Spleen (tissue), 11 donors: ENCODE data around the gene POLR3C. TPM values are rescaled to one million over a fixed set of nuclear protein-coding genes. Genes with fewer than 3 reads are reported as not detected.
"Not testable (repeated sequence)": the region's sequence is repeated elsewhere in the genome, so short reads cannot be mapped to it uniquely, and the experiment has no call there.

ENCODE experiments used
- DNase-seq: peaks from one replicate; pipeline ENCODE4 v3.0.0-alpha.2; 2020
- H3K27ac ChIP-seq, 8 donors: fragments of 200-600 bp; sonication (generic) in 7 of 8; 1 replicate in 4 of 8; 2 replicates in 4 of 8; pipeline versions ENCODE4 v1.5.0 to v1.8.0; 2016 to 2021; ENCODE audit warnings: inconsistent platforms in 4 of 8, mild to moderate bottlenecking in 4 of 8, moderate library complexity in 1 of 8
- H3K27me3 ChIP-seq, 7 donors: fragments of 200-600 bp; sonication (generic) in 6 of 7; replicated peaks in 1 of 7; 1 replicate in 4 of 7; 2 replicates in 3 of 7; pipeline versions ENCODE4 v1.5.0 to v1.8.0; 2016 to 2021; ENCODE audit warnings: inconsistent platforms in 3 of 7, mild to moderate bottlenecking in 1 of 7
- H3K36me3 ChIP-seq, 6 donors: fragments of 200-600 bp; sonication (generic) in 5 of 6; 1 replicate in 4 of 6; 2 replicates in 2 of 6; pipeline versions ENCODE4 v1.5.0 to v1.8.0; 2016 to 2021; ENCODE audit warnings: inconsistent platforms in 2 of 6
- H3K4me1 ChIP-seq, 6 donors: fragments of 200-600 bp; sonication (generic) in 5 of 6; 1 replicate in 3 of 6; 2 replicates in 3 of 6; pipeline versions ENCODE4 v1.5.0 to v1.8.0; 2016 to 2021; ENCODE audit warnings: inconsistent platforms in 3 of 6
- H3K4me3 ChIP-seq, 8 donors: fragments of 200-600 bp; sonication (generic) in 7 of 8; 1 replicate in 4 of 8; 2 replicates in 4 of 8; pipeline versions ENCODE4 v1.5.0 to v1.8.0; 2016 to 2021; ENCODE audit warnings: inconsistent platforms in 4 of 8, mild to moderate bottlenecking in 4 of 8, moderate library complexity in 2 of 8
- H3K9me3 ChIP-seq, 8 donors: fragments of 200-600 bp; sonication (generic) in 7 of 8; 1 replicate in 4 of 8; 2 replicates in 4 of 8; pipeline versions ENCODE4 v1.5.0 to v1.8.0; 2016 to 2021; ENCODE audit warnings: inconsistent platforms in 4 of 8
- POLR2A ChIP-seq, 3 donors: fragments of 450-650 bp; IDR thresholded peaks; one replicate each; pipeline ENCODE4 v1.5.1; 2017; ENCODE audit warnings: antibody characterized with exemption in 3 of 3, mild to moderate bottlenecking in 1 of 3
- POLR2AphosphoS5 ChIP-seq, 3 donors: sonication (generic); formaldehyde crosslinking; IDR thresholded peaks; one replicate each; pipeline ENCODE4 v1.5.1; 2017; ENCODE audit warnings: antibody characterized with exemption in 3 of 3
- WGBS, 5 donors: extraction: QIAGEN DNeasy Blood & Tissue Kit in 3 of 5; methylation state at CpG; one replicate each; pipeline versions ENCODE4 v1.1.5 to v1.1.7; 2013 to 2018; 5-methylcytosine and 5-hydroxymethylcytosine counted together
- intact Hi-C: fragments of 100-400 bp; cut with DNase I; formaldehyde crosslinking; loops from one replicate; pipeline ENCODE4 v1.15.0; 2023; ENCODE audit warnings: low total_unique reads
- polyA plus RNA-seq, 3 donors: library from polyadenylated mRNA; stranded (reverse); fragments of 200-250 nt; gene quantifications; one replicate each; pipeline ENCODE4 v1.2.1, GENCODE V29; 2013
- total RNA-seq, 7 donors: library from RNA; depleted of rRNA in 3 of 7; stranded (reverse); fragments of >200 nt in 3 of 7; fragmentation: NEBNext Ultra II Directional in 4 of 7; extraction: Animal tissue kit (Norgen Biotek cat#: 25700) in 4 of 7; gene quantifications; one replicate each; pipeline versions ENCODE4 v1.1.0 to v1.2.1, GENCODE V29; 2016 to 2021
- TF ChIP-seq, protein P1 (sequence below), 11 experiments: fragments of 200-600 bp in 7 of 11; fragments of 450-650 bp in 4 of 11; sonication (generic) in 4 of 11; IDR thresholded peaks in 8 of 11; conservative IDR thresholded peaks in 3 of 11; 1 replicate in 7 of 11; 2 replicates in 4 of 11; pipeline versions ENCODE4 v1.4.0 to v1.8.0; 2016 to 2021; ENCODE audit warnings: antibody characterized with exemption in 11 of 11, inconsistent platforms in 4 of 11, mild to moderate bottlenecking in 1 of 11
- donor health status: healthy with polysubstance abuse.
- donor health status: DM: no; HTN: no; CAD: no; lungs with moderate emphysema.
- donor health status: DM: no; HTN: no; CAD: no.
- donor health status: Bipolar disorder and iron deficiency.
- donor health status: healthy.
- donor health status: DM: no; HTN: no; CAD: no.
- donor health status: DM: yes; HTN: yes; CAD: no.

POLR3C gene
- total and polyA plus RNA-seq, 10 donors, result 15.7 to 37.0 (median 29.8) TPM

GRCh38 chr1:145824499-145824842 is 471 bp downstream of the POLR3C start:
- no peaks in the 10 kb centered on the region for H3K27me3 ChIP-seq
- intact Hi-C loops, result no loop called here
- peak overlapping the region; percentile 68 to 95 (median 78) for H3K4me3 ChIP-seq
- H3K27ac ChIP-seq, result peak overlapping the region; percentile 75 to 96 (median 93)
- H3K9me3 ChIP-seq, result no peaks in the 10 kb centered on the region
- H3K36me3 ChIP-seq, result peaks cover 0 to 39% (median 35%) of the 10 kb centered on the region in 6 donors
- DNase-seq, result no peak
- H3K4me1 ChIP-seq, result peaks cover 10 to 48% (median 21%) of the 10 kb centered on the region in 6 donors
- TF ChIP-seq, protein P1, sequence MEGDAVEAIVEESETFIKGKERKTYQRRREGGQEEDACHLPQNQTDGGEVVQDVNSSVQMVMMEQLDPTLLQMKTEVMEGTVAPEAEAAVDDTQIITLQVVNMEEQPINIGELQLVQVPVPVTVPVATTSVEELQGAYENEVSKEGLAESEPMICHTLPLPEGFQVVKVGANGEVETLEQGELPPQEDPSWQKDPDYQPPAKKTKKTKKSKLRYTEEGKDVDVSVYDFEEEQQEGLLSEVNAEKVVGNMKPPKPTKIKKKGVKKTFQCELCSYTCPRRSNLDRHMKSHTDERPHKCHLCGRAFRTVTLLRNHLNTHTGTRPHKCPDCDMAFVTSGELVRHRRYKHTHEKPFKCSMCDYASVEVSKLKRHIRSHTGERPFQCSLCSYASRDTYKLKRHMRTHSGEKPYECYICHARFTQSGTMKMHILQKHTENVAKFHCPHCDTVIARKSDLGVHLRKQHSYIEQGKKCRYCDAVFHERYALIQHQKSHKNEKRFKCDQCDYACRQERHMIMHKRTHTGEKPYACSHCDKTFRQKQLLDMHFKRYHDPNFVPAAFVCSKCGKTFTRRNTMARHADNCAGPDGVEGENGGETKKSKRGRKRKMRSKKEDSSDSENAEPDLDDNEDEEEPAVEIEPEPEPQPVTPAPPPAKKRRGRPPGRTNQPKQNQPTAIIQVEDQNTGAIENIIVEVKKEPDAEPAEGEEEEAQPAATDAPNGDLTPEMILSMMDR (IDR thresholded peaks at IDR 0.05 in 8 of 11, conservative IDR thresholded peaks at IDR 0.05 in 3 of 11), result no peak
- no peak for TF ChIP-seq POLR2A (IDR thresholded peaks at IDR 0.05)
- no peak for TF ChIP-seq POLR2AphosphoS5 (IDR thresholded peaks at IDR 0.05)
- WGBS, 5 donors, result 0 to 1% (median 0%) methylated on average over 7 of the region's 7 CpGs

- Histone ChIP-seq H3K27me3 (no peaks in the 10 kb centered on the region), H3K4me1 (peaks cover 10 to 45% (median 21%) of the 10 kb centered on the region in 6 donors), H3K36me3 (peaks cover 0 to 54% (median 50%) of the 10 kb centered on the region in 6 donors), H3K27ac (no peak overlapping the region), H3K4me3 (peak overlapping the region in 1 of 8 donors; percentile 95), H3K9me3 (no peaks in the 10 kb centered on the region)
- 91 to 100% (median 95%) methylated on average over 2 of the region's 2 CpGs for WGBS, 5 donors
- TF ChIP-seq, protein P1 (IDR thresholded peaks at IDR 0.05 in 8 of 11, conservative IDR thresholded peaks at IDR 0.05 in 3 of 11), result no peak
- TF ChIP-seq POLR2AphosphoS5 (IDR thresholded peaks at IDR 0.05), result no peak
- no peak for TF ChIP-seq POLR2A (IDR thresholded peaks at IDR 0.05)
- DNase-seq, result no peak
- intact Hi-C loops, result no loop called here
Observed at GRCh38 chr1:145826030-145826429, 2.0 kb downstream of the POLR3C start.

DNA sequence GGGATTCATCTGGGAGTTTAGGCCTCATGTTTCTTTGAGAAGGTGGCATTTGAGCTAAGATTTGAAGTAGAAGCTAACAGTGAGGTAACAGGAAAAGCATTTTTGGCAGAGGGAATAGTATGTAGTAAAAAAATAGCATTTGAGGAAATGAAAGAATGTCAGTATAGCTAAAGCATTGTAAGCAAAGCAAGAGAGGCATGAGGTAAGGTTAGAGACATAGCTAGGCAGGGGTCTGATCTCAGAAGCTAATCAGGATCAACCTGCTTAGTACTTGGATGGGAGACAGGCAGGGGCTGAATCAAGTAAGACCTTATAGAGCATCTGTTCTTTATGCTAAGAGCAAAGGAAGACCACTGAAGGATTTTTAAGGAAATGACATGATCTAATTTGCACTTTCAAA is 4.0 kb downstream of the POLR3C start:
- intact Hi-C loops, result no loop called here
- Histone ChIP-seq H3K9me3 (no peaks in the 10 kb centered on the region), H3K36me3 (peaks cover 2 to 74% (median 69%) of the 10 kb centered on the region in 6 donors), H3K27me3 (no peaks in the 10 kb centered on the region), H3K27ac (no peak overlapping the region), H3K4me1 (peaks cover 10 to 39% (median 19%) of the 10 kb centered on the region in 6 donors), H3K4me3 (no peak overlapping the region)
- TF ChIP-seq, protein P1 (IDR thresholded peaks at IDR 0.05 in 8 of 11, conservative IDR thresholded peaks at IDR 0.05 in 3 of 11), result no peak
- TF ChIP-seq POLR2A (IDR thresholded peaks at IDR 0.05) (no peak), POLR2AphosphoS5 (IDR thresholded peaks at IDR 0.05) (no peak)
- no peak for DNase-seq

GRCh38 chr1:145828367-145829026 is 4.5 kb downstream of the POLR3C start:
- Histone ChIP-seq H3K4me1 (peaks cover 10 to 39% (median 19%) of the 10 kb centered on the region in 6 donors), H3K27ac (no peak overlapping the region), H3K36me3 (peaks cover 7 to 79% (median 74%) of the 10 kb centered on the region in 6 donors), H3K27me3 (no peaks in the 10 kb centered on the region), H3K9me3 (no peaks in the 10 kb centered on the region), H3K4me3 (no peak overlapping the region)
- TF ChIP-seq, protein P1 (IDR thresholded peaks at IDR 0.05 in 8 of 11, conservative IDR thresholded peaks at IDR 0.05 in 3 of 11), result no peak
- TF ChIP-seq POLR2A (IDR thresholded peaks at IDR 0.05) (no peak), POLR2AphosphoS5 (IDR thresholded peaks at IDR 0.05) (no peak)
- intact Hi-C loops, result no loop called here
- DNase-seq, result no peak

DNA sequence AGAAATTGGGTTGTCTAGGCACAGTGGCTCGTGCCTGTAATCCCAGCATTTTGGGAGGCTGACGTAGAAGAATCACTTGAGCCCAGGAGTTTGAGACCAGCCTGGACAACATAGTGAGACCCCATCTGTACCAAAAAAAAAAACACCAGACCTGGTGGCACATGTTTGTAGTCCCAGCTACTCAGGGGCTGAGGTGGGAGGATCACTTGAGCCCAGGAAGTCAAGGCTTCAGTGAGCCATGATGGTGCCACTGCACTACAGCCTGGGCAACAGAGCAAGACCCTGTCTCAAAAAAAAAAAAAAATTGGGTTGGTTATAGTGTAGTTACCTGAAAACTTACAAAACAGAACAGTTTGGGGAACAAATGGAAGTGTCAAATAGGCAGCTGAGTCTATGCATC is 6.8 kb downstream of the POLR3C start:
- H3K27me3 ChIP-seq, DNase-seq, H3K9me3 ChIP-seq, H3K4me3 ChIP-seq, H3K27ac ChIP-seq, intact Hi-C loops: not testable (repeated sequence)
- H3K36me3 ChIP-seq, result peaks cover 16 to 100% (median 97%) of the 10 kb centered on the region in 6 donors
- 97 to 100% (median 100%) methylated on average over 2 of the region's 2 CpGs for WGBS, 5 donors
- H3K4me1 ChIP-seq, result peaks cover 0 to 23% (median 6%) of the 10 kb centered on the region in 6 donors
